Activated CD8-positive, alpha-beta T cell treated with anti-CD3 and anti-CD28 coated beads, Interleukin-2, amount 10 ng/mL, durations not matched to agents 7 days and 5 days (primary cell): ENCODE results near the gene RBM45. TPM values are rescaled to one million over a fixed set of nuclear protein-coding genes. Genes with fewer than 3 reads are reported as not detected.
"Not testable (repeated sequence)": the region's sequence is repeated elsewhere in the genome, so short reads cannot be mapped to it uniquely, and the experiment has no call there.

Experiments used
- ATAC-seq: fragments of 150-1000 bp; cut with Tn5 transposase; one replicate; pipeline ENCODE4 v1.10.0; 2021; ENCODE audit warnings: moderate library complexity
- CTCF ChIA-PET: fragments of 350-600 bp; sonication (Branson Sonifier 250); formaldehyde crosslinking; loops from one replicate; lab custom pipeline; 2021; ENCODE audit warnings: antibody characterized with exemption; lab: Charles Lee
- POLR2A ChIA-PET: fragments of 350-600 bp; sonication (Branson Sonifier 250); formaldehyde crosslinking; loops from one replicate; lab custom pipeline; 2021; ENCODE audit warnings: antibody characterized with exemption; lab: Charles Lee
- DNase-seq: peaks from one replicate; pipeline ENCODE4 v3.0.0-alpha.2; 2020
- H3K27ac Mint-ChIP-seq: one replicate; pipeline ENCODE4 v1.8.0; 2021; ENCODE audit warnings: mild to moderate bottlenecking, mixed read lengths
- H3K27me3 Mint-ChIP-seq: one replicate; pipeline ENCODE4 v1.8.0; 2021; ENCODE audit warnings: low read depth, mixed read lengths
- H3K36me3 Mint-ChIP-seq: one replicate; pipeline ENCODE4 v1.8.0; 2021; ENCODE audit warnings: low read depth, mixed read lengths
- H3K4me1 Mint-ChIP-seq: one replicate; pipeline ENCODE4 v1.8.0; 2021; ENCODE audit warnings: low read depth, mixed read lengths
- H3K4me3 Mint-ChIP-seq: one replicate; pipeline ENCODE4 v1.8.0; 2021; ENCODE audit warnings: mild to moderate bottlenecking, mixed read lengths
- H3K9me3 Mint-ChIP-seq: one replicate; pipeline ENCODE4 v1.8.0; 2022; ENCODE audit warnings: mixed read lengths; ENCODE audit not compliant: insufficient read depth
- total RNA-seq, 2 experiments: library from RNA; stranded (reverse); gene quantifications; one replicate each; pipeline ENCODE4 v1.2.3, GENCODE V29; 2021

The RBM45 gene
- total RNA-seq, 2 experiments from 2014 or later: 16.9 to 18.0 TPM

DNA sequence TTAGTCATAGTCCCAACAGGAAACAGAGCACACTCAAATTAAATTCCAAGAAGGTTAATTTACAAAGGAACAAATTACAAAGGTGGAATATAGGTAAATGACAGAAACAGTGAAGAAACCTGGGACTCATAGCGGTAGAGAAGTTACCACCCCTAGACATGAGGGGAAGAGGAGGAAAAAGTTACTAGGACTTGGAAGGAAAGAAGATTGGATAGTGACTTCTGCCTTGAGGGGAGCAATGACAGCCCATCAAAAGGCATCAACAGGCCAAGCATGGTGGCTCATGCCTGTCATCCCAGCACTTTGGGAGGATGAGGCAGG is 37.3 kb upstream of the RBM45 start:
- peaks cover 9% of the 10 kb centered on the region for H3K4me1 Mint-ChIP-seq
- H3K27me3 Mint-ChIP-seq: peaks cover 52% of the 10 kb centered on the region
- no peaks in the 10 kb centered on the region for H3K36me3 Mint-ChIP-seq
- no peak for DNase-seq
- H3K27ac Mint-ChIP-seq: no peak overlapping the region
- no peaks in the 10 kb centered on the region for H3K9me3 Mint-ChIP-seq
- ChIA-PET POLR2A (no interaction called here), CTCF (no interaction called here)
- ATAC-seq: no peak
- no peak overlapping the region for H3K4me3 Mint-ChIP-seq

DNA sequence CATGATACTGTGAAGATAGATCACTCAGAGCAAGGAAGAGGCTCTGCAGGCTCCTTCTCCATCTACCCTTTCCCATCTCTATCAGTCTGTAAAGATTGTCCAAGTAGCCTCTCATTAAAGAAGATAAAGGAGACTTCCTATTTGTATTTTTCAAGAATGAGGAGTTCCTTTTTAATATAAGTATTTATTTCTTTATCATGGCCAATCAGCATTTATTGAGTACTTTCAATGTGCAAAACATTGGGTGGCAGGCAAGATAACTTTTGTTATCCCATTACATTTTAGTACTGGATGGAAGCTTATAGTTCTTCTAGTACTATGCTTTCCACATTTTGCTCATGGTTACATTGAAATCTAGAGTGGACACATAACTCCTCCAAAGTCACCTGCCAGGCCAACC is 36.1 kb upstream of the RBM45 start:
- ChIA-PET CTCF (no interaction called here), POLR2A (no interaction called here)
- Mint-ChIP-seq H3K4me1 (peaks cover 9% of the 10 kb centered on the region), H3K9me3 (no peaks in the 10 kb centered on the region), H3K36me3 (no peaks in the 10 kb centered on the region), H3K4me3 (no peak overlapping the region), H3K27ac (no peak overlapping the region), H3K27me3 (peaks cover 52% of the 10 kb centered on the region)
- ATAC-seq: no peak
- DNase-seq: no peak

DNA sequence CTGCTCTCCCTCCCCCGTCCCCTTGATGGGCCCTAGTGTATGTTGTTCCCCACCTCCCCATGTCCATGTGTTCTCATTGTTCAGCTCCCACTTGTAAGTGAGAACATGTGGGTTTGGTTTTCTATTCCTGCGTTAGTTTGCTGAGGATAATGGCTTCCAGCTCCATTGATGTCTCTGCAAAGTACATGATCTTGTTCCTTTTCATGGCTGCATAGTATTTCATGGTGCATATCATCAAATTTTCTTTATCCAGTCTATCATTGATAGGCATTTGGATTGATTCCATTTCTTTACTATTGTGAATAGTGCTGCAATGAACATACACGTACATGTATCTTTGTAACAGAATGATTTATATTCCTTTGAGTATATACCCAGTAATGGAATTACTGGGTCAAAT is 33.0 kb upstream of the RBM45 start:
- H3K27ac Mint-ChIP-seq, H3K4me1 Mint-ChIP-seq, H3K36me3 Mint-ChIP-seq, CTCF ChIA-PET, DNase-seq, H3K4me3 Mint-ChIP-seq, H3K9me3 Mint-ChIP-seq, POLR2A ChIA-PET, ATAC-seq: not testable (repeated sequence)
- peaks cover 33% of the 10 kb centered on the region for H3K27me3 Mint-ChIP-seq

- no peaks in the 10 kb centered on the region for H3K36me3 Mint-ChIP-seq
- peaks cover 24% of the 10 kb centered on the region for H3K27me3 Mint-ChIP-seq
- no peak overlapping the region for H3K27ac Mint-ChIP-seq
- POLR2A ChIA-PET: no interaction called here
- CTCF ChIA-PET: no interaction called here
- DNase-seq (no peak), ATAC-seq (no peak)
- H3K4me3 Mint-ChIP-seq: no peak overlapping the region
- H3K4me1 Mint-ChIP-seq: no peaks in the 10 kb centered on the region
- no peaks in the 10 kb centered on the region for H3K9me3 Mint-ChIP-seq
These were observed 29.7 kb upstream of the RBM45 start for GRCh38 chr2:178082408-178083045.

DNA sequence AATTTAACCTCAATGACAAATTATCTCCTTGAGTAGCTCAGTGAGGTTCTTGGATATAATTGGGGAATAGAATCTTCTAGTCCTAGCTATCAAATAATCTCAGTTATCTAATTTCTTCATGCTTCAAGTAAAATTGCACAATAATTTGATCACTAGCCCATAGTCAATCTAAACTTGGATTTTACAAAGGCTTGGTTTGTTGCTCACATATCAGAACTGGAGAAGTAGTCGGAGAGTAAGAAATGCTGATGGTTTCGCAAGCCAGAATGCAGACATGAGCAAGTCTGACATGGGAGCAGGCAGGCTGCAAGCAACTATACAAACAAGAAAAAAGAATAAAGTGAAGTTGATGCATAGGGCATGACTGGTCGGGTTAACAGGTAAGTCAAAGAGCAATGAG is 28.0 kb upstream of the RBM45 start:
- Mint-ChIP-seq H3K4me1 (no peaks in the 10 kb centered on the region), H3K4me3 (no peak overlapping the region), H3K27ac (no peak overlapping the region), H3K9me3 (no peaks in the 10 kb centered on the region), H3K27me3 (peaks cover 18% of the 10 kb centered on the region), H3K36me3 (no peaks in the 10 kb centered on the region)
- ChIA-PET POLR2A (no interaction called here), CTCF (no interaction called here)
- DNase-seq (no peak), ATAC-seq (no peak)

- no peaks in the 10 kb centered on the region for H3K4me1 Mint-ChIP-seq
- CTCF ChIA-PET: no interaction called here
- ATAC-seq: no peak
- no peak overlapping the region for H3K27ac Mint-ChIP-seq
- peaks cover 6% of the 10 kb centered on the region for H3K27me3 Mint-ChIP-seq
- H3K4me3 Mint-ChIP-seq: no peak overlapping the region
- H3K36me3 Mint-ChIP-seq: no peaks in the 10 kb centered on the region
- DNase-seq: no peak
- POLR2A ChIA-PET: no interaction called here
- H3K9me3 Mint-ChIP-seq: no peaks in the 10 kb centered on the region
These were observed 23.4 kb upstream of the RBM45 start for GRCh38 chr2:178088774-178089270.

DNA sequence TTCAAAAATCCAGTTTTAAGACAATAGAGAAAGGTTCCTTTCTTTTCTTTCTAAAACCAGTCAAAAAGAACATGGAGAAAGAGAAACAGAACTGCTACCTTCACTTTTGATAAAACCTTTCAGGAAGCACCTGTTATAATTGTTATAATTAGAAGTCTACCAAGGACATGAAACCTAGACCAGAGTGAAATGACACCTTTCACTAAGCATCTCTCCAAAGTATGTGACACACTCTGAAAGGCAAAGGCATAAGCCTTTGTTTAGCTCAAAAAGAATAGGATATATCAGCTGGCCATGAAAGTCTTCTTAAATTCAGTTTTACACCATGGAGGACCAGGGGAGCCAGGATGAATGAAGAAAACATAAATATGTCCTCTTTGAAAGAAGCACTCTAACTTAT is 18.8 kb upstream of the RBM45 start:
- DNase-seq (no peak), ATAC-seq (no peak)
- POLR2A ChIA-PET: no interaction called here
- Mint-ChIP-seq H3K27ac (no peak overlapping the region), H3K27me3 (peaks cover 3% of the 10 kb centered on the region), H3K4me1 (no peaks in the 10 kb centered on the region), H3K9me3 (no peaks in the 10 kb centered on the region), H3K4me3 (no peak overlapping the region), H3K36me3 (no peaks in the 10 kb centered on the region)
- CTCF ChIA-PET: interaction anchor here (0.9 kb wide), 1 partner anchor 19 kb away, joined by 3 read pairs; the partner anchor contains the start of gene RBM45

GRCh38 chr2:178101321-178102079 is 10.7 kb upstream of the RBM45 start:
- ChIA-PET POLR2A (no interaction called here), CTCF (interaction anchor here (1.3 to 1.5 kb wide), 3 partner anchors 9 to 11 kb away, joined by 4 to 8 read pairs (median 4); partner anchors contain the start of gene RBM45)
- ATAC-seq (no peak), DNase-seq (no peak)
- Mint-ChIP-seq H3K9me3 (no peaks in the 10 kb centered on the region), H3K4me3 (no peak overlapping the region), H3K27ac (no peak overlapping the region), H3K36me3 (no peaks in the 10 kb centered on the region), H3K4me1 (no peaks in the 10 kb centered on the region), H3K27me3 (no peaks in the 10 kb centered on the region)

- ChIA-PET CTCF (interaction anchor here (1.1 to 1.9 kb wide), 2 partner anchors 12 to 104 kb away, joined by 3 to 4 read pairs; no protein-coding TSS in a partner anchor), POLR2A (no interaction called here)
- H3K4me3 Mint-ChIP-seq: no peak overlapping the region
- ATAC-seq (no peak), DNase-seq (no peak)
- H3K4me1 Mint-ChIP-seq: no peaks in the 10 kb centered on the region
- no peaks in the 10 kb centered on the region for H3K27me3 Mint-ChIP-seq
- H3K9me3 Mint-ChIP-seq: no peaks in the 10 kb centered on the region
- H3K36me3 Mint-ChIP-seq: no peaks in the 10 kb centered on the region
- H3K27ac Mint-ChIP-seq: no peak overlapping the region
These were observed 6.7 kb upstream of the RBM45 start for GRCh38 chr2:178105566-178105965.

DNA sequence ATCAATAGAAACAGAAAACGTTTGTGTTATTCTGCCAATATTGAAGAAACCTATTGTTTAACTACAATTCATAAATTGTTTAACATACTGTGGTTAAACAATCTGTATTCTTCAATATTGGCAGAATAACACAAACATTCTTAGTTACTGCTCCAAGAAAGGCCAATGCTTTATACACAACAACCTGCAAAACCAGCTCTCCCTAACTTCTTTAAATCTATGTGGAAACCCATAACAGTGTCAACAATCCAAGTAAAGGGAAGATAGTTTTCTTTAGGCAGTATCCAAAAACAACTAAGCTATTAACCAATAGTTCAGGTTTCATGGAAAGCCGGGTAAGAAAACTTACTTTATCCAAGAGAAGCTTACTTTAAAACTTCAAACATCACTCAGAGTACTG is 6.2 kb upstream of the RBM45 start:
- POLR2A ChIA-PET: no interaction called here
- DNase-seq (no peak), ATAC-seq (no peak)
- CTCF ChIA-PET: interaction anchor here (1.1 to 1.9 kb wide), 2 partner anchors 11 to 103 kb away, joined by 3 to 4 read pairs; no protein-coding TSS in a partner anchor
- no peaks in the 10 kb centered on the region for H3K36me3 Mint-ChIP-seq
- no peaks in the 10 kb centered on the region for H3K27me3 Mint-ChIP-seq
- no peak overlapping the region for H3K4me3 Mint-ChIP-seq
- H3K4me1 Mint-ChIP-seq: no peaks in the 10 kb centered on the region
- no peak overlapping the region for H3K27ac Mint-ChIP-seq
- no peaks in the 10 kb centered on the region for H3K9me3 Mint-ChIP-seq

DNA sequence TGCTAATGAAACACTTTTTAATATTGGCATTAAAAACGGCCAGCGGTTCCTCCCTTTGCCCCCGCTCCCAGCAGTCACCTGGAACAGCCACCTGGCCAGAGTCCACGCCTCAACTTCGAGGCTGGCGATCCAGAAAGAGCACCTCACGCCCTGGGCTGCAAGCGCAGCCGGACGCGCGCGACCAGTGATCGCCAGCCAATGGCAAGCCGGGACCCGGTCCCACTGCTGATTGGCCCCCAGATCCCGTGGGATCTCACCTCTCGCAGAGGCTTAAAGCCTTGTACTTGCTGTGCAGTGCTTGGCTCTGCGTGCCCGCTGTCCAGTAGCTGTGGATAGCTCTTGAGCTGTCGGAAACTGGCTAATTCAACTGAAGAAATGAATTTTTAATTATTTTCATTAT is 4.1 kb upstream of the RBM45 start:
- ATAC-seq: no peak
- Mint-ChIP-seq H3K27ac (no peak overlapping the region), H3K4me1 (peaks cover 6% of the 10 kb centered on the region), H3K4me3 (no peak overlapping the region), H3K36me3 (peaks cover 2% of the 10 kb centered on the region), H3K27me3 (no peaks in the 10 kb centered on the region), H3K9me3 (no peaks in the 10 kb centered on the region)
- ChIA-PET CTCF (no interaction called here), POLR2A (no interaction called here)
- DNase-seq: no peak

GRCh38 chr2:178109813-178110212 is 2.4 kb upstream of the RBM45 start:
- Mint-ChIP-seq H3K9me3 (no peaks in the 10 kb centered on the region), H3K27me3 (no peaks in the 10 kb centered on the region), H3K36me3 (peaks cover 2% of the 10 kb centered on the region), H3K4me3 (no peak overlapping the region), H3K4me1 (peaks cover 23% of the 10 kb centered on the region), H3K27ac (no peak overlapping the region)
- DNase-seq (no peak), ATAC-seq (no peak)
- CTCF ChIA-PET: interaction anchor here (0.8 to 3.8 kb wide), 5 partner anchors 15 to 309 kb away, joined by 3 to 35 read pairs (median 9); no protein-coding TSS in a partner anchor
- POLR2A ChIA-PET: no interaction called here
